Parathyroid adenoma (tissue), 2 donors: ENCODE results near the gene ENDOV.

Experiments used
- H2AFZ ChIP-seq: fragments of 300-600 bp; sonication (generic); one replicate; pipeline ENCODE4 v1.7.0; 2017; ENCODE audit warnings: antibody characterized with exemption, mild to moderate bottlenecking
- H3K27ac ChIP-seq: fragments of 300-600 bp; sonication (generic); one replicate; pipeline ENCODE4 v1.7.0; 2017
- H3K27me3 ChIP-seq: fragments of 300-600 bp; sonication (generic); one replicate; pipeline ENCODE4 v1.7.0; 2017; ENCODE audit warnings: low read length; ENCODE audit not compliant: control insufficient read depth, insufficient read depth
- H3K36me3 ChIP-seq: fragments of 300-600 bp; sonication (generic); one replicate; pipeline ENCODE4 v1.7.0; 2017; ENCODE audit warnings: low read length; ENCODE audit not compliant: control insufficient read depth, insufficient read depth
- H3K4me1 ChIP-seq: fragments of 300-600 bp; sonication (generic); one replicate; pipeline ENCODE4 v1.7.0; 2017; ENCODE audit warnings: control low read depth
- H3K4me2 ChIP-seq: fragments of 300-600 bp; sonication (generic); one replicate; pipeline ENCODE4 v1.7.0; 2017; ENCODE audit warnings: low read length
- H3K4me3 ChIP-seq: fragments of 300-600 bp; sonication (generic); one replicate; pipeline ENCODE4 v1.7.0; 2017; ENCODE audit warnings: low read depth, low read length
- H3K79me2 ChIP-seq: fragments of 300-600 bp; sonication (generic); one replicate; pipeline ENCODE4 v1.7.0; 2017; ENCODE audit warnings: control low read depth
- H3K9ac ChIP-seq: fragments of 300-600 bp; sonication (generic); one replicate; pipeline ENCODE4 v1.7.0; 2017; ENCODE audit warnings: mild to moderate bottlenecking
- H3K9me3 ChIP-seq: fragments of 300-600 bp; sonication (generic); one replicate; pipeline ENCODE4 v1.7.0; 2017; ENCODE audit warnings: low read length; ENCODE audit not compliant: control insufficient read depth
- TF ChIP-seq, protein P1 (sequence below): fragments of 300-600 bp; sonication (generic); IDR thresholded peaks from one replicate; pipeline ENCODE4 v1.7.0; 2017; ENCODE audit warnings: antibody characterized with exemption, mild to moderate bottlenecking
- donor health status: primary hyperparathyroidism.

The ENDOV gene

DNA sequence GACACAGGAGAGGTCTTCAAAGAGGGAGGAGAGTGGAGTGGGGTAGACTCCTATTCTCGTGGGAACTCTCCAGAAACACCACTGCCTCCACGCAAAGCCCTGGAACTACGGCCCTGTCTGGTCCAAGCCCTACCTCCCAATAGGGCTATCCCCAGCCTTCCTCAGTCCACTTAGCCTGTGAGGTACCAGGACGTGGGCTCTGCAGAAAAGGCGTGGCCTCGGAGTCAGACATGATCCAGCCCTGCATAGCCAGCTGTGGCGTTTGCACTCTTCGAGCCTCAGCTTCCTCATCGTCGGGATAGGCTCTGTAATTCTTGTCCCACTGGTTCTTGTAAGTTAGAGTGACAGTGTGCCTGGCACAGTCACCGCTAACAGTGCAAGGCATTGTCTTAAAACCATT, 13.8 kb downstream of the ENDOV start:
- TF ChIP-seq, protein P1, sequence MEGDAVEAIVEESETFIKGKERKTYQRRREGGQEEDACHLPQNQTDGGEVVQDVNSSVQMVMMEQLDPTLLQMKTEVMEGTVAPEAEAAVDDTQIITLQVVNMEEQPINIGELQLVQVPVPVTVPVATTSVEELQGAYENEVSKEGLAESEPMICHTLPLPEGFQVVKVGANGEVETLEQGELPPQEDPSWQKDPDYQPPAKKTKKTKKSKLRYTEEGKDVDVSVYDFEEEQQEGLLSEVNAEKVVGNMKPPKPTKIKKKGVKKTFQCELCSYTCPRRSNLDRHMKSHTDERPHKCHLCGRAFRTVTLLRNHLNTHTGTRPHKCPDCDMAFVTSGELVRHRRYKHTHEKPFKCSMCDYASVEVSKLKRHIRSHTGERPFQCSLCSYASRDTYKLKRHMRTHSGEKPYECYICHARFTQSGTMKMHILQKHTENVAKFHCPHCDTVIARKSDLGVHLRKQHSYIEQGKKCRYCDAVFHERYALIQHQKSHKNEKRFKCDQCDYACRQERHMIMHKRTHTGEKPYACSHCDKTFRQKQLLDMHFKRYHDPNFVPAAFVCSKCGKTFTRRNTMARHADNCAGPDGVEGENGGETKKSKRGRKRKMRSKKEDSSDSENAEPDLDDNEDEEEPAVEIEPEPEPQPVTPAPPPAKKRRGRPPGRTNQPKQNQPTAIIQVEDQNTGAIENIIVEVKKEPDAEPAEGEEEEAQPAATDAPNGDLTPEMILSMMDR = no peak
- Histone ChIP-seq H3K4me2 (no peak overlapping the region), H3K9me3 (no peaks in the 10 kb centered on the region), H3K4me3 (no peak overlapping the region), H3K27me3 (no peaks in the 10 kb centered on the region), H3K36me3 (no peaks in the 10 kb centered on the region), H3K4me1 (no peaks in the 10 kb centered on the region), H3K79me2 (peaks cover 2% of the 10 kb centered on the region), H3K27ac (no peak overlapping the region), H2AFZ (no peak overlapping the region), H3K9ac (no peak overlapping the region)

DNA sequence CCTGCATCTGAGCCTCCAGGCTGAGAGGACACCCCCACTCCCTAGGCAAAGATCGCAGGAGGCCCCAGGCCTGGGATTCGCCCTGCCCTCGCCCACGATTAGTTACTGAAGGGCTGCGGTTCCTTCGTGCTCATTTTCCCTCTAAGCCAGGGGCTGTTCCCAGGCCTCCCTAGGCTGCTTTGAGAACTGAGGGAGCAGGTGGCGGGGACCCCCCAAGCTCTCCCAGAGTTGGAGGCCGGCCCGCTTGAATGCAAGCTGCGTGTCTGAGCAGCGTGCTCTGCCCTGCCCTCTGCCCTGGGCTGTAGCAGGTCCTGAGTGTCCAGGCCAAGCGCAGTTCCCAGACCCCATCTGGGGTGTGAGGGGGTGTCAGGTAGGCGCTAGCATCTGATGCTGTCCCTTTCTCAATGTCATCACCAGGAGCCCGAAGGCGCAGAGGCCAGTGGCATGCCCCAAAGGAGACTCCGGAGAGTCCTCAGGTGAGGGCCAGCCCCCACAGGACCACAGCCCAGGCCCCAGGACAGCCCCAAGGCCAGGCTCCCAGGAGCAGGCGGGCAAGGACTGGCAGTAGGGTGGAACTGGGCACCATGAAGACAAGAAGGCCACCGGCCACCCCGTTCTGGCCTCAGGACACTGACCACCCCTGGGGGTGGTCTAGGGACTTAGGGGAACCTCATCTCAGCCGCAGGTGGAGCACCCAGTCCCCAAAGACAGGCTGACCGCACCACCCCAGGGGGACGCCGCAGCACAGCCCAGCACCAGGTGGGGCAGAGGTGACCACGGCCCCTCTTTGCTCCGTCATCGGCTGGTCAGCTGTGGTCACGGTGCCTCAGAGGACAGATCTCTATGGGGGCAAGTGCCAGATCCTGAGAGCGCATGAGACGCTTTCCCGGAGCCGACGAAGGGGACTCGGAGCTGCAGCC, 14.6 kb downstream of the ENDOV start:
- no peaks in the 10 kb centered on the region for H3K4me1 ChIP-seq
- TF ChIP-seq, protein P1 = no peak
- H3K9me3 ChIP-seq = no peaks in the 10 kb centered on the region
- no peak overlapping the region for H3K4me3 ChIP-seq
- H3K9ac ChIP-seq = no peak overlapping the region
- no peaks in the 10 kb centered on the region for H3K27me3 ChIP-seq
- H3K79me2 ChIP-seq = peaks cover 2% of the 10 kb centered on the region
- no peak overlapping the region for H2AFZ ChIP-seq
- no peak overlapping the region for H3K4me2 ChIP-seq
- H3K36me3 ChIP-seq = no peaks in the 10 kb centered on the region
- no peak overlapping the region for H3K27ac ChIP-seq

- Histone ChIP-seq H3K27ac (no peak overlapping the region), H2AFZ (no peak overlapping the region), H3K36me3 (no peaks in the 10 kb centered on the region), H3K9me3 (no peaks in the 10 kb centered on the region), H3K9ac (no peak overlapping the region), H3K27me3 (no peaks in the 10 kb centered on the region), H3K4me1 (no peaks in the 10 kb centered on the region), H3K4me2 (no peak overlapping the region), H3K4me3 (no peak overlapping the region), H3K79me2 (peaks cover 2% of the 10 kb centered on the region)
- TF ChIP-seq, protein P1 = no peak
These were observed 15.7 kb downstream of the ENDOV start for GRCh38 chr17:80430446-80431245.

DNA sequence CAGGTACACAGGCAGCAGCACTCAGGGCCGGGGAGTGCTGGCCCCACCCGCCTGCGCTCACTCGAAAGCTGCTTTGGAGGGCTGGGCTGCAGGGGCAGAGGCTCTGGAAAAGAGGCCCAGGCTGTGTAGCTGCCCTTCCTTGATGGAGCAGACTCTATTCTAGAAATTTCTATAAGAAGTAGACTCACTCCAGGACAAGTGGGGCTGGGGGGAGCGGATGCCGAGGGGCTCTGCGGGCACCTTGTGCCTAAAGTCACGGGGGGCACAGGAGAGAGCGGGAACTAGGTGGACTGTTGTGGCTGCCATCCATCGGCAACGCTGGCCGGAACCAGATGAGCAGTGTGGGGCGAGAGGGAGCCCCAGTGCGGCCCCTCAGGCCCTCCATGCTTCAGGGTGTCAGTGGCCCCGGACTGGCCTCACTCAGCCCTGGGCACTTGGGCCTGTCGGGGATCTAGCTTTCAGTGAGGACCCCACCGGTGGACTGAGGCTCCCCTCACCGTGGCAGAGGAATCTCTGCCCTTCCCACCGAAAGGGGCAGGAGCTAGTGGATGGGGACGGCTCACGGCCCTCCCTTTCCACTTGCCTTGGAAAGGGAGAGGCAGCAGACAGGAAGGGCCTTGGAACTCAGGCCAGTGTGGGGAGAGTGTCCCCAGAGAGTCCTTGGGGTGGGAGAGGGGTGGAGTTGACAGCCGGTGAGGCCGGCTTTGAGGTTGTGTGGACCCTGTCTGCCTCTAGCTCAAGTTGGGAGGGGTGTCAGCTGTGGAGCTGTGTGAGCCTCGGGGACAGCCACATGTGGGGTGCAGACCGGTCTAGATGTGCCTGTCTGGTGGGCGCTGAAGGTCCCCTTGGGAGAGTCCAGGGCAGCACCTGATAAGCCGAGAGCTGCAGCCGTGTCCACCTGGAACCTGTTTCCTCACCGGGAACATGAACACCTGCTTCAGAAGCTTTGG, 16.6 kb downstream of the ENDOV start:
- no peaks in the 10 kb centered on the region for H3K9me3 ChIP-seq
- H3K4me1 ChIP-seq = no peaks in the 10 kb centered on the region
- H3K4me2 ChIP-seq = no peak overlapping the region
- TF ChIP-seq, protein P1 = no peak
- no peak overlapping the region for H2AFZ ChIP-seq
- H3K27ac ChIP-seq = no peak overlapping the region
- H3K4me3 ChIP-seq = no peak overlapping the region
- H3K9ac ChIP-seq = no peak overlapping the region
- no peaks in the 10 kb centered on the region for H3K27me3 ChIP-seq
- H3K36me3 ChIP-seq = no peaks in the 10 kb centered on the region
- H3K79me2 ChIP-seq = peaks cover 2% of the 10 kb centered on the region
